K562 (cell line): ENCODE data around the gene GKAP1. TPM values are rescaled to one million over a fixed set of nuclear protein-coding genes. Genes with fewer than 3 reads are reported as not detected.

Source experiments
- AFF4 ChIP-seq: sonication (generic); formaldehyde crosslinking; IDR thresholded peaks from 2 replicates; pipeline ENCODE4 v1.8.0; 2023; ENCODE audit warnings: mild to moderate bottlenecking, missing genetic modification reagents
- FIP1L1 ChIP-seq: fragments of 200-400 bp; formaldehyde crosslinking; IDR thresholded peaks from 2 replicates; pipeline ENCODE4 v1.6.1; 2018; ENCODE audit warnings: mild to moderate bottlenecking, low read depth, low read length; ENCODE audit not compliant: poor library complexity, severe bottlenecking
- FOXJ2 ChIP-seq: fragments of 200-800 bp; sonication (Bioruptor generic); IDR thresholded peaks from 2 replicates; pipeline ENCODE4 v1.6.1; 2016; ENCODE audit warnings: missing genetic modification characterization, missing compliant biosample characterization
- FOXJ3 ChIP-seq: sonication (generic); formaldehyde crosslinking; IDR thresholded peaks from 2 replicates; pipeline ENCODE4 v1.4.0; 2020; ENCODE audit warnings: mild to moderate bottlenecking, missing genetic modification reagents
- FOXK1 ChIP-seq: sonication (generic); formaldehyde crosslinking; IDR thresholded peaks from 2 replicates; pipeline ENCODE4 v1.8.0; 2022; ENCODE audit warnings: missing genetic modification reagents, mild to moderate bottlenecking, borderline replicate concordance
- FUS ChIP-seq: fragments of 200-400 bp; formaldehyde crosslinking; optimal IDR thresholded peaks from 2 replicates; pipeline ENCODE3; 2017; ENCODE audit warnings: low read depth, low read length
- IFI16 ChIP-seq: fragments of 250-450 bp; sonication (Bioruptor Pico); IDR thresholded peaks from 2 replicates; pipeline ENCODE4 v2.1.2; 2022; ENCODE audit warnings: mild to moderate bottlenecking, inconsistent platforms
- KLF1 ChIP-seq: fragments of 450-650 bp; IDR thresholded peaks from 2 replicates; pipeline ENCODE4 v1.6.1; 2016; ENCODE audit warnings: missing genetic modification characterization, missing compliant biosample characterization
- PCBP1 ChIP-seq: fragments of 200-400 bp; formaldehyde crosslinking; IDR thresholded peaks from 2 replicates; pipeline ENCODE4 v1.6.1; 2018; ENCODE audit warnings: mild to moderate bottlenecking, low read depth, low read length; ENCODE audit not compliant: poor library complexity, severe bottlenecking
- PHB ChIP-seq: fragments of 250-450 bp; sonication (Bioruptor Pico); IDR thresholded peaks from 2 replicates; pipeline ENCODE4 v1.5.0; 2021
- SRSF7 ChIP-seq: fragments of 200-400 bp; formaldehyde crosslinking; optimal IDR thresholded peaks from 2 replicates; pipeline ENCODE3; 2017; ENCODE audit warnings: mild to moderate bottlenecking, low read depth, low read length
- ZBTB26 ChIP-seq: fragments of 450-650 bp; formaldehyde crosslinking; IDR thresholded peaks from 2 replicates; pipeline ENCODE4 v1.4.0; 2022; ENCODE audit warnings: missing genetic modification characterization
- ZFPM2 ChIP-seq: fragments of 250-450 bp; sonication (Bioruptor Pico); IDR thresholded peaks from 2 replicates; pipeline ENCODE4 v1.5.1; 2022; ENCODE audit warnings: mild to moderate bottlenecking
- ZNF318 ChIP-seq, 2 experiments: fragments of 450-650 bp; IDR thresholded peaks; 2 replicates each; pipeline ENCODE4 v1.6.1; 2016; ENCODE audit warnings: mild to moderate bottlenecking in 2 of 2, borderline replicate concordance in 1 of 2, low read depth in 1 of 2, moderate library complexity in 1 of 2
- ZNF551 ChIP-seq: fragments of 250-450 bp; sonication (Bioruptor Pico); IDR thresholded peaks from 2 replicates; pipeline ENCODE4 v1.5.0; 2021; ENCODE audit warnings: mild to moderate bottlenecking, moderate library complexity
- polyA plus RNA-seq, 8 experiments: library from polyadenylated mRNA; depleted of rRNA in 4 of 8; stranded (reverse) in 5 of 8; unstranded in 3 of 8; fragments of >200 nt; fragmentation: Nextera tagmentation in 2 of 8; fragmentation: Illumina TruSeq in 1 of 8; extraction: Ambion mirVana in 2 of 8; extraction: Trizol in 1 of 8; gene quantifications; 2 replicates each; pipeline versions ENCODE4 v1.2.1 to v1.2.3, GENCODE V29; 2011 to 2014; ENCODE audit warnings: inconsistent platforms in 1 of 8, missing spikeins in 1 of 8
- total RNA-seq, 7 experiments: library from RNA; depleted of rRNA in 6 of 7; stranded (reverse); fragments of >200 nt in 6 of 7; fragmentation: Illumina TruSeq in 2 of 7; extraction: Trizol in 2 of 7; gene quantifications; 2 replicates each; pipeline versions ENCODE4 v1.2.1 to v1.2.3, GENCODE V29; 2011 to 2021; ENCODE audit warnings: low replicate concordance in 1 of 7

The GKAP1 gene
- total and polyA plus RNA-seq, 9 of the 15 experiments (the other 6 are each of a cell fraction or from before 2014, with no cell fraction given) = 1.0 to 3.8 (median 2.7) TPM

- no peak; a peak in 1 of 4 replicates for TF ChIP-seq ZNF318 (IDR thresholded peaks at IDR 0.05; ENCODE audit: borderline replicate concordance in 1 of 2, low read depth in 1 of 2)
- 0 out of 2 replicates have a peak, but pooled peaks have one; percentile 79 for TF ChIP-seq FOXK1
- TF ChIP-seq FUS = no peak
- TF ChIP-seq ZBTB26 (CRISPR knock-in tag) = no peak
- TF ChIP-seq KLF1 = no peak
- no peak for TF ChIP-seq PHB (CRISPR knock-in tag)
- TF ChIP-seq ZNF551 (CRISPR knock-in tag) = no peak
- no peak for TF ChIP-seq SRSF7
- TF ChIP-seq FOXJ3 = no peak
- no peak for TF ChIP-seq IFI16 (CRISPR knock-in tag)
- TF ChIP-seq AFF4 = no peak
- TF ChIP-seq PCBP1 = no peak
- no peak for TF ChIP-seq ZFPM2 (CRISPR knock-in tag)
- no peak for TF ChIP-seq FIP1L1
- peak; percentile 64 for TF ChIP-seq FOXJ2 (tag)
Measured at GRCh38 chr9:83708515-83709158, 108.9 kb downstream of the GKAP1 start (continued).
